HEK293 (cell line): ENCODE results near the gene CTPS2.
A peak's percentile ranks its signal among the peaks of the same experiment; 100 is the strongest.

Experiments used
- CTCF ChIA-PET: fragments of 350-600 bp; formaldehyde crosslinking; extraction: SDS; loops from one replicate; lab custom pipeline; 2021; ENCODE audit warnings: antibody characterized with exemption; lab: Yijun Ruan, JAX
- POLR2A ChIA-PET: fragments of 300-600 bp; formaldehyde crosslinking; extraction: SDS; loops from one replicate; lab custom pipeline; 2020; ENCODE audit warnings: antibody characterized with exemption, inconsistent platforms; lab: Yijun Ruan, JAX
- H3K27ac ChIP-seq: fragments of 200-500 bp; sonication (Bioruptor generic); 2 replicates; pipeline ENCODE4 v1.5.1; 2014; ENCODE audit warnings: low read depth, low read length, control low read depth, inconsistent platforms; ENCODE audit errors: extremely low read depth
- H3K36me3 ChIP-seq, 2 experiments: fragments of 200-500 bp in 1 of 2; sonication (Bioruptor generic) in 1 of 2; 1 replicate in 1 of 2; 2 replicates in 1 of 2; pipeline ENCODE4 v1.5.1; 2014 to 2017; ENCODE audit warnings: inconsistent platforms in 2 of 2, low read length in 2 of 2; ENCODE audit not compliant: control insufficient read depth in 2 of 2, insufficient read depth in 1 of 2
- H3K4me1 ChIP-seq: fragments of 200-500 bp; sonication (Bioruptor generic); 2 replicates; pipeline ENCODE4 v1.5.1; 2014; ENCODE audit warnings: mild to moderate bottlenecking, low read length, inconsistent platforms; ENCODE audit not compliant: control insufficient read depth, insufficient read depth
- H3K4me3 ChIP-seq: 2 replicates; pipeline ENCODE4 v1.5.1; 2011; ENCODE audit warnings: low read depth, mild to moderate bottlenecking, control low read depth, low read length, moderate library complexity
- H3K9me3 ChIP-seq: fragments of 200-500 bp; sonication (Bioruptor generic); 2 replicates; pipeline ENCODE4 v1.5.1; 2014; ENCODE audit warnings: low read depth, low read length, inconsistent platforms; ENCODE audit not compliant: control insufficient read depth, insufficient read depth
- BCL11A ChIP-seq: fragments of 450-650 bp; formaldehyde crosslinking; IDR thresholded peaks from 2 replicates; pipeline ENCODE4 v1.5.1; 2016; ENCODE audit warnings: low read depth, missing biosample characterization, missing genetic modification characterization
- KLF8 ChIP-seq: fragments of 450-650 bp; formaldehyde crosslinking; IDR thresholded peaks from 2 replicates; pipeline ENCODE4 v1.5.1; 2016; ENCODE audit warnings: missing biosample characterization, missing genetic modification characterization
- MEIS1 ChIP-seq: sonication (generic); formaldehyde crosslinking; IDR thresholded peaks from 2 replicates; pipeline ENCODE4 v1.8.1; 2022; ENCODE audit warnings: missing genetic modification reagents, mild to moderate bottlenecking, borderline replicate concordance
- PRDM10 ChIP-seq: fragments of 450-650 bp; formaldehyde crosslinking; IDR thresholded peaks from 2 replicates; pipeline ENCODE4 v1.5.1; 2016; ENCODE audit warnings: missing biosample characterization, missing genetic modification characterization
- SCRT2 ChIP-seq: fragments of 450-650 bp; formaldehyde crosslinking; IDR thresholded peaks from 2 replicates; pipeline ENCODE4 v1.5.1; 2016; ENCODE audit warnings: missing biosample characterization, missing genetic modification characterization
- TRIM28 ChIP-seq: IDR thresholded peaks from 2 replicates; pipeline ENCODE4 v1.6.1; 2011; ENCODE audit warnings: low read length, control low read depth, borderline replicate concordance
- YY2 ChIP-seq: fragments of 450-650 bp; formaldehyde crosslinking; IDR thresholded peaks from 2 replicates; pipeline ENCODE4 v1.5.1; 2016; ENCODE audit warnings: missing biosample characterization, missing genetic modification characterization
- ZBTB26 ChIP-seq: fragments of 450-650 bp; formaldehyde crosslinking; optimal IDR thresholded peaks from 2 replicates; pipeline ENCODE3; 2016; ENCODE audit warnings: missing biosample characterization, mild to moderate bottlenecking, missing genetic modification characterization
- ZFP3 ChIP-seq: fragments of 450-650 bp; formaldehyde crosslinking; IDR thresholded peaks from 2 replicates; pipeline ENCODE4 v1.5.1; 2016; ENCODE audit warnings: low read depth, missing biosample characterization, missing genetic modification characterization
- ZNF121 ChIP-seq: fragments of 450-650 bp; formaldehyde crosslinking; IDR thresholded peaks from 2 replicates; pipeline ENCODE4 v1.5.1; 2016; ENCODE audit warnings: missing biosample characterization, missing genetic modification characterization
- ZNF140 ChIP-seq: fragments of 450-650 bp; formaldehyde crosslinking; IDR thresholded peaks from 2 replicates; pipeline ENCODE4 v1.5.1; 2016; ENCODE audit warnings: missing biosample characterization, missing genetic modification characterization
- ZNF155 ChIP-seq: fragments of 450-650 bp; formaldehyde crosslinking; IDR thresholded peaks from 2 replicates; pipeline ENCODE4 v1.5.1; 2016; ENCODE audit warnings: missing biosample characterization, missing genetic modification characterization
- ZNF280D ChIP-seq: fragments of 450-650 bp; formaldehyde crosslinking; IDR thresholded peaks from 2 replicates; pipeline ENCODE4 v1.5.1; 2016; ENCODE audit warnings: missing biosample characterization, missing genetic modification characterization
- ZNF341 ChIP-seq: fragments of 450-650 bp; formaldehyde crosslinking; IDR thresholded peaks from 2 replicates; pipeline ENCODE4; 2016; ENCODE audit warnings: low read depth, missing biosample characterization, missing genetic modification characterization
- ZNF473 ChIP-seq: fragments of 450-650 bp; formaldehyde crosslinking; IDR thresholded peaks from 2 replicates; pipeline ENCODE4 v1.5.1; 2017; ENCODE audit warnings: missing biosample characterization, missing genetic modification characterization
- ZNF501 ChIP-seq: fragments of 450-650 bp; formaldehyde crosslinking; IDR thresholded peaks from 2 replicates; pipeline ENCODE4 v1.5.1; 2016; ENCODE audit warnings: missing biosample characterization, missing genetic modification characterization
- ZNF530 ChIP-seq: fragments of 450-650 bp; formaldehyde crosslinking; IDR thresholded peaks from 2 replicates; pipeline ENCODE4 v1.5.1; 2016; ENCODE audit warnings: low read depth, missing biosample characterization, missing genetic modification characterization
- ZNF704 ChIP-seq: fragments of 450-650 bp; formaldehyde crosslinking; IDR thresholded peaks from 2 replicates; pipeline ENCODE4 v1.5.1; 2016; ENCODE audit warnings: missing biosample characterization, missing genetic modification characterization
- ZSCAN18 ChIP-seq: fragments of 450-650 bp; formaldehyde crosslinking; IDR thresholded peaks from 2 replicates; pipeline ENCODE4 v1.5.1; 2016; ENCODE audit warnings: missing biosample characterization, missing genetic modification characterization

Gene CTPS2

GRCh38 chrX:16687514-16687913, 25.0 kb downstream of the CTPS2 start:
- CTCF ChIA-PET, result interaction anchor here (0.7 kb wide), 1 partner anchor 9 kb away, joined by 5 read pairs; no protein-coding TSS in a partner anchor
- no peak for TF ChIP-seq ZNF501 (tag by site-specific recombination)
- no peak for TF ChIP-seq ZNF704 (tag by site-specific recombination)
- no peak for TF ChIP-seq ZNF155
- TF ChIP-seq ZNF473, result no peak
- no peak for TF ChIP-seq ZFP3
- TF ChIP-seq MEIS1 (CRISPR knock-in tag), result no peak
- no peak for TF ChIP-seq BCL11A
- no peak for TF ChIP-seq ZSCAN18 (tag by site-specific recombination)
- TF ChIP-seq ZBTB26 (tag by site-specific recombination), result no peak
- TF ChIP-seq ZNF140, result no peak
- TF ChIP-seq, all 188 proteins: peak for 0
- Histone ChIP-seq H3K4me3 (no peak overlapping the region), H3K27ac (no peak overlapping the region), H3K4me1 (no peaks in the 10 kb centered on the region), H3K9me3 (no peaks in the 10 kb centered on the region), H3K36me3 (peaks cover 27 to 49% of the 10 kb centered on the region in 2 experiments; a peak in 2 of 3 replicates)
- POLR2A ChIA-PET, result interaction anchor here (0.6 kb wide), 1 partner anchor 125 kb away, joined by 4 read pairs; no protein-coding TSS in a partner anchor

- no peak for TF ChIP-seq PRDM10
- TF ChIP-seq ZNF121 (tag by site-specific recombination), result peak; percentile 73; the same call in 1 of the 2 replicates
- Histone ChIP-seq H3K4me3 (no peak overlapping the region), H3K4me1 (no peaks in the 10 kb centered on the region), H3K9me3 (no peaks in the 10 kb centered on the region), H3K36me3 (peaks cover 24 to 51% of the 10 kb centered on the region in 2 experiments; a peak in 2 of 3 replicates), H3K27ac (no peak overlapping the region)
- ChIA-PET CTCF (interaction anchor here (0.5 to 3.1 kb wide), 3 partner anchors 13 to 248 kb away, joined by 3 to 12 read pairs (median 3); no protein-coding TSS in a partner anchor), POLR2A (no interaction called here)
Observed at GRCh38 chrX:16683007-16683664, 29.3 kb downstream of the CTPS2 start.

GRCh38 chrX:16678689-16679088, 33.8 kb downstream of the CTPS2 start:
- peaks cover 20 to 49% of the 10 kb centered on the region in 2 experiments; a peak in 2 of 3 replicates for H3K36me3 ChIP-seq
- TF ChIP-seq KLF8 (tag by site-specific recombination) (no peak), ZNF704 (tag by site-specific recombination) (no peak), SCRT2 (tag by site-specific recombination) (no peak), ZNF280D (tag by site-specific recombination) (no peak), ZNF530 (no peak), ZNF341 (tag by site-specific recombination) (no peak), TRIM28 (no peak), YY2 (no peak)

More at GRCh38 chrX:16678689-16679088, 33.8 kb downstream of the CTPS2 start:
- ChIA-PET POLR2A (no interaction called here), CTCF (no interaction called here)
- Histone ChIP-seq H3K4me3 (no peak overlapping the region), H3K27ac (no peak overlapping the region), H3K9me3 (no peaks in the 10 kb centered on the region), H3K4me1 (no peaks in the 10 kb centered on the region)
